ENCODE data around the gene INSYN2A. TPM values are rescaled to one million over a fixed set of nuclear protein-coding genes. Genes with fewer than 3 reads are reported as not detected.

The INSYN2A gene
- total and polyA plus RNA-seq, 2 donors (not counting 3 experiments of a cell fraction or from before 2014, with no cell fraction given), result 0.04 to 0.07 TPM

DNA sequence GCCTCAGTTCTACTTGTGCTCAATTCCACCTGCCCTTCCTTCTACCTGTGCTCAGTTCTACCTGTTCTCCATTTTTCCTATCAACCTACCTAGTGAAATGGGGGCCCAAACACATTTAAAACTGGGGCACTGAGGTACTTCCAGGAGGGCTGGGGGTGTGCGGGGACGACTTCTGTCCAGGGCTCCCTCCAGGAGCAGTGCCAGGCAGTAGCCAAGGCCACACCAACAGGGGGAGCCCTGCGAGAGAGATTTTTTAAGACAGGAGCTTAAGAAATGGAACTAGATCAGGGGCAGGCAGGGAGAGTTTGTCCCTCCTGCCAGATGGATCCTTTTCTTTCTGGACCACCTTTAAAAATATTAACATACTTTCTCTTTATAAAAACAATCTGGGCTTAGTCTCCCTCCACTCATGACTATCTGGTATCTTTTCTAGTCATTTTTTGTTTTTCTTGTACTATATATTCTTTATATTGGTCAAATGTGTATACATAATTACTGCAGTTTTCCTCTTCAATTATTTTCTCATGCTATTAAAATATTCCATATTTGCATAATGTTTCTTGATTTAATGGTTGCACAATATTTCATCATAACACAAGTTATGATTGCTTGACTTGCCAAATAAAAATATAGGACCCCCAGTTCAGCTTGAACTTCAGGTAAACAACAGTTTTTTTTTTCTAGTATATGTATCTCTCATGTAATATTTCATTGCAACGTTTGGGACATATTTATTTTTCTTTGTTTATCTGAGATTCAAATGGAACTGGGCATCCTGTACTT, 47.3 kb upstream of the INSYN2A start:
- Histone ChIP-seq H3K36me3 (ENCODE audit: control insufficient read depth in 2 of 2, extremely low read depth in 1 of 2, insufficient read depth in 2 of 2, low read length in 2 of 2) (peaks cover 1 to 2% of the 10 kb centered on the region in 2 experiments), H3K9me1 (replicated peaks; ENCODE audit: control insufficient read depth, extremely low read depth, insufficient read depth, low read length) (no peaks in the 10 kb centered on the region), H3K9ac (replicated peaks; ENCODE audit: extremely low read depth, insufficient read depth, low read length) (no peak overlapping the region), H3K27me3 (ENCODE audit: control insufficient read depth in 2 of 2, insufficient read depth in 2 of 2, low read length in 2 of 2) (no peaks in the 10 kb centered on the region), H3K79me2 (ENCODE audit: control insufficient read depth, insufficient read depth, low read length) (no peaks in the 10 kb centered on the region), H3K9me3 (replicated peaks; ENCODE audit: control insufficient read depth, insufficient read depth, low read length) (no peaks in the 10 kb centered on the region), H2AFZ (ENCODE audit: low read depth, low read length) (no peak overlapping the region), H3K4me2 (ENCODE audit: insufficient read depth, low read length) (no peak overlapping the region), H3K27ac (ENCODE audit: insufficient read depth, low read depth, low read length) (no peak overlapping the region), H3K4me1 (ENCODE audit: control insufficient read depth, extremely low read depth, insufficient read depth, low read length) (no peaks in the 10 kb centered on the region), H3K4me3 (replicated peaks in 1 of 3; ENCODE audit: insufficient read depth in 1 of 3, low read depth in 1 of 3, low read length in 3 of 3) (no peak overlapping the region), H4K20me1 (replicated peaks; ENCODE audit: control insufficient read depth, extremely low read depth, insufficient read depth, low read length) (no peaks in the 10 kb centered on the region)
- DNase-seq (ENCODE audit: low read depth, low spot score) (peak; percentile 58), FAIRE-seq (peak; percentile 35)
- BruUV-seq (replicated peaks), result no TSS peak
- ChIA-PET POLR2A (no interaction called here), CTCF (interaction anchor here (0.6 to 2.2 kb wide), 44 partner anchors 9 to 1309 kb away, joined by 3 to 20 read pairs (median 4); partner anchors contain the start of gene INSYN2A)
- dilution Hi-C loops (cut with MboI; ENCODE audit: extremely low pct_ligation_motif_present, low sequenced_read_pairs) (no loop called here), intact Hi-C loops (cut with micrococcal nuclease) (loop anchor here (1.0 to 10.0 kb wide), 2 partner anchors 112 to 611 kb away; no protein-coding TSS in a partner anchor)
- TF ChIP-seq, protein P1, sequence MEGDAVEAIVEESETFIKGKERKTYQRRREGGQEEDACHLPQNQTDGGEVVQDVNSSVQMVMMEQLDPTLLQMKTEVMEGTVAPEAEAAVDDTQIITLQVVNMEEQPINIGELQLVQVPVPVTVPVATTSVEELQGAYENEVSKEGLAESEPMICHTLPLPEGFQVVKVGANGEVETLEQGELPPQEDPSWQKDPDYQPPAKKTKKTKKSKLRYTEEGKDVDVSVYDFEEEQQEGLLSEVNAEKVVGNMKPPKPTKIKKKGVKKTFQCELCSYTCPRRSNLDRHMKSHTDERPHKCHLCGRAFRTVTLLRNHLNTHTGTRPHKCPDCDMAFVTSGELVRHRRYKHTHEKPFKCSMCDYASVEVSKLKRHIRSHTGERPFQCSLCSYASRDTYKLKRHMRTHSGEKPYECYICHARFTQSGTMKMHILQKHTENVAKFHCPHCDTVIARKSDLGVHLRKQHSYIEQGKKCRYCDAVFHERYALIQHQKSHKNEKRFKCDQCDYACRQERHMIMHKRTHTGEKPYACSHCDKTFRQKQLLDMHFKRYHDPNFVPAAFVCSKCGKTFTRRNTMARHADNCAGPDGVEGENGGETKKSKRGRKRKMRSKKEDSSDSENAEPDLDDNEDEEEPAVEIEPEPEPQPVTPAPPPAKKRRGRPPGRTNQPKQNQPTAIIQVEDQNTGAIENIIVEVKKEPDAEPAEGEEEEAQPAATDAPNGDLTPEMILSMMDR (IDR thresholded peaks at IDR 0.05; ENCODE audit: extremely low read depth in 1 of 2, insufficient read depth in 1 of 2, low read depth in 1 of 2, low read length in 2 of 2), result peak; percentile 67 to 77
- TF ChIP-seq POLR2AphosphoS5 (IDR thresholded peaks at IDR 0.05; ENCODE audit: insufficient read depth, low read depth, low read length) (no peak), MYC (IDR thresholded peaks at IDR 0.05; ENCODE audit: low read depth, low read length) (no peak)

DNA sequence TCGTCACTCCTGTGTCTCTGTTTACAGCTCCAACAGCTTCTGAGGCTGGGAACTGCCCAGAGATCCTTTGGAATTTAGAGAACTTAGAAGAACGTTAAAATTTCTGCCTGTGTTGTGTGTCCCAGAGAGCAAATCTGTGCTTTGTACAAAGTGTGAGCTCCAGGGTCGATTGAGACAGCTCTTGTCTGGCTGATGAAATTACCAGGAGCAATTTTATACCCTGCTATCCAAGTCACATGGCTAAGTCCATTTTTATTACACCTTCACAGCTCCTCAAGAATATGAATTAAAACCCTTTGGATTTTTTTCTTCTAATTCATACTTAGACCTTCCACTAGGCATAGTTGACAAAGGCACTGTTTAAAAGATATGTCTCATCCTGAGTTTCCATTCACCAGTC, 46.5 kb upstream of the INSYN2A start:
- Histone ChIP-seq H3K4me2 (ENCODE audit: insufficient read depth, low read length) (no peak overlapping the region), H2AFZ (ENCODE audit: low read depth, low read length) (no peak overlapping the region), H4K20me1 (replicated peaks; ENCODE audit: control insufficient read depth, extremely low read depth, insufficient read depth, low read length) (no peaks in the 10 kb centered on the region), H3K9me1 (replicated peaks; ENCODE audit: control insufficient read depth, extremely low read depth, insufficient read depth, low read length) (no peaks in the 10 kb centered on the region), H3K4me3 (replicated peaks in 1 of 3; ENCODE audit: insufficient read depth in 1 of 3, low read depth in 1 of 3, low read length in 3 of 3) (no peak overlapping the region), H3K36me3 (ENCODE audit: control insufficient read depth in 2 of 2, extremely low read depth in 1 of 2, insufficient read depth in 2 of 2, low read length in 2 of 2) (no peaks in the 10 kb centered on the region), H3K9me3 (replicated peaks; ENCODE audit: control insufficient read depth, insufficient read depth, low read length) (no peaks in the 10 kb centered on the region), H3K27ac (ENCODE audit: insufficient read depth, low read depth, low read length) (no peak overlapping the region), H3K4me1 (ENCODE audit: control insufficient read depth, extremely low read depth, insufficient read depth, low read length) (no peaks in the 10 kb centered on the region), H3K9ac (replicated peaks; ENCODE audit: extremely low read depth, insufficient read depth, low read length) (no peak overlapping the region), H3K27me3 (ENCODE audit: control insufficient read depth in 2 of 2, insufficient read depth in 2 of 2, low read length in 2 of 2) (no peaks in the 10 kb centered on the region), H3K79me2 (ENCODE audit: control insufficient read depth, insufficient read depth, low read length) (no peaks in the 10 kb centered on the region)
- no peak for TF ChIP-seq MYC (IDR thresholded peaks at IDR 0.05; ENCODE audit: low read depth, low read length)
- no peak for TF ChIP-seq EZH2 (IDR thresholded peaks at IDR 0.05; ENCODE audit: borderline replicate concordance, low read depth, low read length, severe bottlenecking)
- no peak for TF ChIP-seq GATA2 (IDR thresholded peaks at IDR 0.05; ENCODE audit: insufficient read depth, insufficient read length, low read depth, low read length)
- no peak for TF ChIP-seq JUN (IDR thresholded peaks at IDR 0.05; ENCODE audit: borderline replicate concordance, insufficient read depth, insufficient read length, low read depth)
- TF ChIP-seq, protein P1 (IDR thresholded peaks at IDR 0.05; ENCODE audit: extremely low read depth in 1 of 2, insufficient read depth in 1 of 2, low read depth in 1 of 2, low read length in 2 of 2), result no peak
- TF ChIP-seq POLR2A (IDR thresholded peaks at IDR 0.05; ENCODE audit: low read depth, low read length), result no peak
- TF ChIP-seq, protein P2, sequence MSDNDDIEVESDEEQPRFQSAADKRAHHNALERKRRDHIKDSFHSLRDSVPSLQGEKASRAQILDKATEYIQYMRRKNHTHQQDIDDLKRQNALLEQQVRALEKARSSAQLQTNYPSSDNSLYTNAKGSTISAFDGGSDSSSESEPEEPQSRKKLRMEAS (IDR thresholded peaks at IDR 0.05; ENCODE audit: insufficient read depth, insufficient read length), result no peak
- no peak for TF ChIP-seq POLR2AphosphoS5 (IDR thresholded peaks at IDR 0.05; ENCODE audit: insufficient read depth, low read depth, low read length)
- TF ChIP-seq FOS (IDR thresholded peaks at IDR 0.05; ENCODE audit: borderline replicate concordance, insufficient read depth, low read length), result no peak
- FAIRE-seq (no peak), DNase-seq (ENCODE audit: low read depth, low spot score) (no peak)
- intact Hi-C loops (cut with micrococcal nuclease), result loop anchor here (1.0 to 10.0 kb wide), 2 partner anchors 112 to 612 kb away; no protein-coding TSS in a partner anchor
- ChIA-PET CTCF (interaction anchor here (0.8 to 2.2 kb wide), 27 partner anchors 11 to 1309 kb away, joined by 3 to 20 read pairs (median 5); partner anchors contain the start of gene INSYN2A), POLR2A (no interaction called here)
- dilution Hi-C loops (cut with MboI; ENCODE audit: extremely low pct_ligation_motif_present, low sequenced_read_pairs), result no loop called here
- BruUV-seq (replicated peaks), result no TSS peak
